Measurements from ENCODE around the gene EXOC3L2.

DNA sequence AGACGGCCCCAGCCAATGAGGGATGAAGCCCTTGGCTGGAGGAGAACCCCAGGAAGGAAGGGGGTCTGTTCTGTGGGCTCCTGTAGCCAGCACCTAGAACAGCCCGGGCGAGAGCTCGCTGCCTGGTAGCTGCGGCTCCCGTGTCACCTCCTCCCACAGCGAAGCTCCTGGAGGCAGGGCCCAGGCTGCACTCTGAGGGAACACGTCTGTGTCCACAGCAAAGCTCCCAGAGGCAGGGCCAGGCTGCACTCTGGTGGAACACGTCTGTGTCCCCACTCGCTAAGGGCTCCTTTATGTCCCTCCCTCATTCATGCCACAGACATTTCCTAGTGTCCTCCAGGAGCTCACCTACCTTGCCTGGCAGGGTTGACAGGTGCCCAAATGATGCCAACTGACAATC, 75.6 kb downstream of the EXOC3L2 start:
- TF ChIP-seq, protein P1, sequence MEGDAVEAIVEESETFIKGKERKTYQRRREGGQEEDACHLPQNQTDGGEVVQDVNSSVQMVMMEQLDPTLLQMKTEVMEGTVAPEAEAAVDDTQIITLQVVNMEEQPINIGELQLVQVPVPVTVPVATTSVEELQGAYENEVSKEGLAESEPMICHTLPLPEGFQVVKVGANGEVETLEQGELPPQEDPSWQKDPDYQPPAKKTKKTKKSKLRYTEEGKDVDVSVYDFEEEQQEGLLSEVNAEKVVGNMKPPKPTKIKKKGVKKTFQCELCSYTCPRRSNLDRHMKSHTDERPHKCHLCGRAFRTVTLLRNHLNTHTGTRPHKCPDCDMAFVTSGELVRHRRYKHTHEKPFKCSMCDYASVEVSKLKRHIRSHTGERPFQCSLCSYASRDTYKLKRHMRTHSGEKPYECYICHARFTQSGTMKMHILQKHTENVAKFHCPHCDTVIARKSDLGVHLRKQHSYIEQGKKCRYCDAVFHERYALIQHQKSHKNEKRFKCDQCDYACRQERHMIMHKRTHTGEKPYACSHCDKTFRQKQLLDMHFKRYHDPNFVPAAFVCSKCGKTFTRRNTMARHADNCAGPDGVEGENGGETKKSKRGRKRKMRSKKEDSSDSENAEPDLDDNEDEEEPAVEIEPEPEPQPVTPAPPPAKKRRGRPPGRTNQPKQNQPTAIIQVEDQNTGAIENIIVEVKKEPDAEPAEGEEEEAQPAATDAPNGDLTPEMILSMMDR (conservative IDR thresholded peaks at IDR 0.05; ENCODE audit: low read depth, low read length) = no peak
- TF ChIP-seq EZH2 (IDR thresholded peaks at IDR 0.05; ENCODE audit: borderline replicate concordance, low read depth, low read length, poor library complexity, severe bottlenecking) = no peak

All from A673 (cell line).